K562 (cell line): ENCODE measurements around the gene WWTR1. TPM values are rescaled to one million over a fixed set of nuclear protein-coding genes. Genes with fewer than 3 reads are reported as not detected.

Experiments
- ARID3A ChIP-seq: IDR thresholded peaks from 2 replicates; pipeline ENCODE4 v1.6.1; 2012; ENCODE audit warnings: low read depth, low read length, improper control_type of control experiment, borderline replicate concordance
- ARID4B ChIP-seq: sonication (generic); formaldehyde crosslinking; IDR thresholded peaks from 2 replicates; pipeline ENCODE4 v1.8.0; 2022; ENCODE audit warnings: mild to moderate bottlenecking, missing genetic modification reagents
- BRD9 ChIP-seq: fragments of 450-650 bp; IDR thresholded peaks from 2 replicates; pipeline ENCODE4 v1.6.1; 2018; ENCODE audit warnings: low read depth; ENCODE audit not compliant: partially characterized antibody
- JUND ChIP-seq, 2 experiments: IDR thresholded peaks; 2 replicates in 1 of 2; 3 replicates in 1 of 2; pipeline ENCODE4 v1.6.1; 2011; ENCODE audit warnings: borderline replicate concordance in 2 of 2, low read depth in 2 of 2, low read length in 2 of 2, improper control_type of control experiment in 1 of 2, missing biosample characterization in 1 of 2, missing genetic modification characterization in 1 of 2, missing genetic modification reagents in 1 of 2
- MCM5 ChIP-seq: fragments of 450-650 bp; IDR thresholded peaks from 2 replicates; pipeline ENCODE4 v1.6.1; 2016; ENCODE audit warnings: low read depth
- NR4A1 ChIP-seq, 2 experiments: fragments of 250-450 bp in 1 of 2; fragments of 450-650 bp in 1 of 2; sonication (Bioruptor Pico) in 1 of 2; IDR thresholded peaks; 2 replicates each; pipeline versions ENCODE4 v1.4.0 to v1.6.1; 2016 to 2020; ENCODE audit warnings: mild to moderate bottlenecking in 2 of 2, missing compliant biosample characterization in 1 of 2, missing genetic modification characterization in 1 of 2, moderate library complexity in 1 of 2
- RB1 ChIP-seq: fragments of 450-650 bp; IDR thresholded peaks from 2 replicates; pipeline ENCODE4 v1.6.1; 2017; ENCODE audit warnings: low read depth, mild to moderate bottlenecking
- SRSF9 ChIP-seq: fragments of 200-400 bp; formaldehyde crosslinking; IDR thresholded peaks from 2 replicates; pipeline ENCODE4 v1.6.1; 2017; ENCODE audit warnings: low read depth, low read length, borderline replicate concordance
- TCF15 ChIP-seq: fragments of 250-450 bp; sonication (Bioruptor Pico); IDR thresholded peaks from 2 replicates; pipeline ENCODE4 v1.8.0; 2022; ENCODE audit warnings: moderate library complexity, mild to moderate bottlenecking, inconsistent platforms
- THRB ChIP-seq: fragments of 450-650 bp; formaldehyde crosslinking; conservative IDR thresholded peaks from 2 replicates; pipeline ENCODE4 v1.4.0; 2022; ENCODE audit warnings: mild to moderate bottlenecking, missing genetic modification characterization
- ZNF436 ChIP-seq: fragments of 250-450, 450-650 bp; sonication (Bioruptor Pico); formaldehyde crosslinking; IDR thresholded peaks from 2 replicates; pipeline ENCODE4 v1.7.0; 2020; ENCODE audit warnings: mild to moderate bottlenecking
- ZNF668 ChIP-seq: fragments of 250-450 bp; sonication (Bioruptor Pico); IDR thresholded peaks from 2 replicates; pipeline ENCODE4 v1.8.0; 2022; ENCODE audit warnings: mild to moderate bottlenecking, inconsistent platforms
- polyA plus RNA-seq, 8 experiments: library from polyadenylated mRNA; depleted of rRNA in 4 of 8; stranded (reverse) in 5 of 8; unstranded in 3 of 8; fragments of >200 nt; fragmentation: Nextera tagmentation in 2 of 8; fragmentation: Illumina TruSeq in 1 of 8; extraction: Ambion mirVana in 2 of 8; extraction: Trizol in 1 of 8; gene quantifications; 2 replicates each; pipeline versions ENCODE4 v1.2.1 to v1.2.3, GENCODE V29; 2011 to 2014; ENCODE audit warnings: inconsistent platforms in 1 of 8, missing spikeins in 1 of 8
- total RNA-seq, 7 experiments: library from RNA; depleted of rRNA in 6 of 7; stranded (reverse); fragments of >200 nt in 6 of 7; fragmentation: Illumina TruSeq in 2 of 7; extraction: Trizol in 2 of 7; gene quantifications; 2 replicates each; pipeline versions ENCODE4 v1.2.1 to v1.2.3, GENCODE V29; 2011 to 2021; ENCODE audit warnings: low replicate concordance in 1 of 7

Gene WWTR1
- total and polyA plus RNA-seq, 9 of the 15 experiments (the other 6 are each of a cell fraction or from before 2014, with no cell fraction given): 0.04 to 1.5 (median 0.60) TPM

GRCh38 chr3:149559525-149559924, 98.3 kb downstream of the WWTR1 start (continued):
- TF ChIP-seq ARID3A: no peak
- TF ChIP-seq ZNF668 (CRISPR knock-in tag): no peak
- TF ChIP-seq TCF15: no peak
- no peak for TF ChIP-seq BRD9
- no peak for TF ChIP-seq JUND (IDR thresholded peaks at IDR 0.05; ENCODE audit: borderline replicate concordance, low read depth, low read length)
- no peak for TF ChIP-seq JUND (tag; IDR thresholded peaks at IDR 0.05; ENCODE audit: borderline replicate concordance, low read depth, low read length)
- TF ChIP-seq NR4A1 (CRISPR knock-in tag; IDR thresholded peaks at IDR 0.05): no peak
- TF ChIP-seq NR4A1 (tag; IDR thresholded peaks at IDR 0.05): no peak
- TF ChIP-seq THRB: no peak
- TF ChIP-seq ZNF436 (CRISPR knock-in tag): no peak
- TF ChIP-seq SRSF9: no peak
- TF ChIP-seq ARID4B (CRISPR knock-in tag): no peak
- no peak for TF ChIP-seq RB1
- TF ChIP-seq MCM5: no peak
